ENCODE results near the gene LIMCH1. TPM values are rescaled to one million over a fixed set of nuclear protein-coding genes. Genes with fewer than 3 reads are reported as not detected.

The LIMCH1 gene
- polyA plus RNA-seq, 1 of the 3 experiments (the other 2 are of a cell fraction) = 1.2 TPM

DNA sequence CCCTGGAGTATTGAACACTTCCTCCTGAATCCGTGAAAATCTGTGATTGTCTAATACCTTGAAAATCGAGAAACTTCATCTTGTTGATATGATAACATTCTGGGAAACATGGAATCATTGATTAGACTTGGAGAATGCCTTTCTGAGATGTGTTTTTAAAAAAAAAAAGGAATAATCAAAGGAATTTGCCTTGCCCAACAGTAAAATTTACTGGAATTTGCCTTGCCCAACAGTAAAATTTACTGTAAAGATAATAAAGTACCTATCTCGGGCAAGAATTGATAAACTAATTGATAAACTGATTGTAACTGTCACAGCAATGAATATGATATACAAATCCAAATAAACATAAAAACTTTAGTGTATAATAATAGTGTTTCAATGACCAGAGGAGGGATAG lies 165.8 kb downstream of the LIMCH1 start:
- 28% methylated on average over 3 of the region's 3 CpGs for WGBS (ENCODE audit: low lambda C conversion rate)
- CTCF ChIA-PET = interaction anchor here (0.9 kb wide), 1 partner anchor 36 kb away, joined by 3 read pairs; no protein-coding TSS in a partner anchor

More for the DNA sequence above, 165.8 kb downstream of the LIMCH1 start:
- no peak overlapping the region for H3K4me2 ChIP-seq
- POLR2A ChIA-PET = no interaction called here
- H3K27ac ChIP-seq (ENCODE audit: low read depth in 2 of 2, low read length in 1 of 2) = no peak overlapping the region
- no peaks in the 10 kb centered on the region for H4K20me1 ChIP-seq (ENCODE audit: insufficient read depth)
- no peaks in the 10 kb centered on the region for H3K79me2 ChIP-seq (ENCODE audit: insufficient read depth)
- H3K4me3 ChIP-seq (ENCODE audit: low read depth in 2 of 2, low read length in 1 of 2) = no peak overlapping the region
- H2AFZ ChIP-seq (ENCODE audit: low read depth) = no peak overlapping the region
- no peaks in the 10 kb centered on the region for H3K36me3 ChIP-seq (replicated peaks in 1 of 2; ENCODE audit: control insufficient read depth in 1 of 2, insufficient read depth in 2 of 2, low read length in 1 of 2)
- no peak overlapping the region for H3K9ac ChIP-seq
- DNase-seq = no peak
- no peaks in the 10 kb centered on the region for H3K9me2 ChIP-seq
- H3K4me1 ChIP-seq (ENCODE audit: control insufficient read depth in 1 of 2, insufficient read depth in 2 of 2, low read depth in 1 of 2, low read length in 1 of 2) = peaks cover 0 to 4% of the 10 kb centered on the region in 2 experiments; a peak in 1 of 4 replicates
- no peaks in the 10 kb centered on the region for H3F3A ChIP-seq (replicated peaks; ENCODE audit: insufficient read depth)
- no peaks in the 10 kb centered on the region for H3K9me3 ChIP-seq
- TF ChIP-seq EZH2phosphoT487 (IDR thresholded peaks at IDR 0.05; ENCODE audit: borderline replicate concordance, low read depth) (no peak), CHD2 (IDR thresholded peaks at IDR 0.05; ENCODE audit: low read length, partially characterized antibody) (no peak), NFIC (IDR thresholded peaks at IDR 0.05; ENCODE audit: borderline replicate concordance) (no peak), NRF1 (IDR thresholded peaks at IDR 0.05; ENCODE audit: low read depth, low read length) (no peak), SMC3 (IDR thresholded peaks at IDR 0.05; ENCODE audit: low read depth, low read length) (no peak), TCF12 (IDR thresholded peaks at IDR 0.05) (no peak), TAF1 (IDR thresholded peaks at IDR 0.05; ENCODE audit: borderline replicate concordance, low read depth, low read length) (no peak), EP300 (IDR thresholded peaks at IDR 0.05; ENCODE audit: borderline replicate concordance in 1 of 2, low read depth in 1 of 2, low read length in 1 of 2) (no peak), RCOR1 (IDR thresholded peaks at IDR 0.05; ENCODE audit: low read length) (no peak), JUND (IDR thresholded peaks at IDR 0.05) (no peak), YY1 (IDR thresholded peaks at IDR 0.05; ENCODE audit: low read depth) (no peak), MEF2A (IDR thresholded peaks at IDR 0.05; ENCODE audit: borderline replicate concordance, low read depth) (no peak)
- TF ChIP-seq, protein P1, sequence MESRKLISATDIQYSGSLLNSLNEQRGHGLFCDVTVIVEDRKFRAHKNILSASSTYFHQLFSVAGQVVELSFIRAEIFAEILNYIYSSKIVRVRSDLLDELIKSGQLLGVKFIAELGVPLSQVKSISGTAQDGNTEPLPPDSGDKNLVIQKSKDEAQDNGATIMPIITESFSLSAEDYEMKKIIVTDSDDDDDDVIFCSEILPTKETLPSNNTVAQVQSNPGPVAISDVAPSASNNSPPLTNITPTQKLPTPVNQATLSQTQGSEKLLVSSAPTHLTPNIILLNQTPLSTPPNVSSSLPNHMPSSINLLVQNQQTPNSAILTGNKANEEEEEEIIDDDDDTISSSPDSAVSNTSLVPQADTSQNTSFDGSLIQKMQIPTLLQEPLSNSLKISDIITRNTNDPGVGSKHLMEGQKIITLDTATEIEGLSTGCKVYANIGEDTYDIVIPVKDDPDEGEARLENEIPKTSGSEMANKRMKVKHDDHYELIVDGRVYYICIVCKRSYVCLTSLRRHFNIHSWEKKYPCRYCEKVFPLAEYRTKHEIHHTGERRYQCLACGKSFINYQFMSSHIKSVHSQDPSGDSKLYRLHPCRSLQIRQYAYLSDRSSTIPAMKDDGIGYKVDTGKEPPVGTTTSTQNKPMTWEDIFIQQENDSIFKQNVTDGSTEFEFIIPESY (IDR thresholded peaks at IDR 0.05; ENCODE audit: borderline replicate concordance, low read depth) = no peak
- TF ChIP-seq, protein P2, sequence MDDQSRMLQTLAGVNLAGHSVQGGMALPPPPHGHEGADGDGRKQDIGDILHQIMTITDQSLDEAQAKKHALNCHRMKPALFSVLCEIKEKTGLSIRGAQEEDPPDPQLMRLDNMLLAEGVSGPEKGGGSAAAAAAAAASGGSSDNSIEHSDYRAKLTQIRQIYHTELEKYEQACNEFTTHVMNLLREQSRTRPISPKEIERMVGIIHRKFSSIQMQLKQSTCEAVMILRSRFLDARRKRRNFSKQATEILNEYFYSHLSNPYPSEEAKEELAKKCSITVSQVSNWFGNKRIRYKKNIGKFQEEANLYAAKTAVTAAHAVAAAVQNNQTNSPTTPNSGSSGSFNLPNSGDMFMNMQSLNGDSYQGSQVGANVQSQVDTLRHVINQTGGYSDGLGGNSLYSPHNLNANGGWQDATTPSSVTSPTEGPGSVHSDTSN (IDR thresholded peaks at IDR 0.05) = no peak
- TF ChIP-seq, protein P3, sequence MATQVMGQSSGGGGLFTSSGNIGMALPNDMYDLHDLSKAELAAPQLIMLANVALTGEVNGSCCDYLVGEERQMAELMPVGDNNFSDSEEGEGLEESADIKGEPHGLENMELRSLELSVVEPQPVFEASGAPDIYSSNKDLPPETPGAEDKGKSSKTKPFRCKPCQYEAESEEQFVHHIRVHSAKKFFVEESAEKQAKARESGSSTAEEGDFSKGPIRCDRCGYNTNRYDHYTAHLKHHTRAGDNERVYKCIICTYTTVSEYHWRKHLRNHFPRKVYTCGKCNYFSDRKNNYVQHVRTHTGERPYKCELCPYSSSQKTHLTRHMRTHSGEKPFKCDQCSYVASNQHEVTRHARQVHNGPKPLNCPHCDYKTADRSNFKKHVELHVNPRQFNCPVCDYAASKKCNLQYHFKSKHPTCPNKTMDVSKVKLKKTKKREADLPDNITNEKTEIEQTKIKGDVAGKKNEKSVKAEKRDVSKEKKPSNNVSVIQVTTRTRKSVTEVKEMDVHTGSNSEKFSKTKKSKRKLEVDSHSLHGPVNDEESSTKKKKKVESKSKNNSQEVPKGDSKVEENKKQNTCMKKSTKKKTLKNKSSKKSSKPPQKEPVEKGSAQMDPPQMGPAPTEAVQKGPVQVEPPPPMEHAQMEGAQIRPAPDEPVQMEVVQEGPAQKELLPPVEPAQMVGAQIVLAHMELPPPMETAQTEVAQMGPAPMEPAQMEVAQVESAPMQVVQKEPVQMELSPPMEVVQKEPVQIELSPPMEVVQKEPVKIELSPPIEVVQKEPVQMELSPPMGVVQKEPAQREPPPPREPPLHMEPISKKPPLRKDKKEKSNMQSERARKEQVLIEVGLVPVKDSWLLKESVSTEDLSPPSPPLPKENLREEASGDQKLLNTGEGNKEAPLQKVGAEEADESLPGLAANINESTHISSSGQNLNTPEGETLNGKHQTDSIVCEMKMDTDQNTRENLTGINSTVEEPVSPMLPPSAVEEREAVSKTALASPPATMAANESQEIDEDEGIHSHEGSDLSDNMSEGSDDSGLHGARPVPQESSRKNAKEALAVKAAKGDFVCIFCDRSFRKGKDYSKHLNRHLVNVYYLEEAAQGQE (IDR thresholded peaks at IDR 0.05; ENCODE audit: low read depth, low read length) = no peak
- TF ChIP-seq, protein P4, sequence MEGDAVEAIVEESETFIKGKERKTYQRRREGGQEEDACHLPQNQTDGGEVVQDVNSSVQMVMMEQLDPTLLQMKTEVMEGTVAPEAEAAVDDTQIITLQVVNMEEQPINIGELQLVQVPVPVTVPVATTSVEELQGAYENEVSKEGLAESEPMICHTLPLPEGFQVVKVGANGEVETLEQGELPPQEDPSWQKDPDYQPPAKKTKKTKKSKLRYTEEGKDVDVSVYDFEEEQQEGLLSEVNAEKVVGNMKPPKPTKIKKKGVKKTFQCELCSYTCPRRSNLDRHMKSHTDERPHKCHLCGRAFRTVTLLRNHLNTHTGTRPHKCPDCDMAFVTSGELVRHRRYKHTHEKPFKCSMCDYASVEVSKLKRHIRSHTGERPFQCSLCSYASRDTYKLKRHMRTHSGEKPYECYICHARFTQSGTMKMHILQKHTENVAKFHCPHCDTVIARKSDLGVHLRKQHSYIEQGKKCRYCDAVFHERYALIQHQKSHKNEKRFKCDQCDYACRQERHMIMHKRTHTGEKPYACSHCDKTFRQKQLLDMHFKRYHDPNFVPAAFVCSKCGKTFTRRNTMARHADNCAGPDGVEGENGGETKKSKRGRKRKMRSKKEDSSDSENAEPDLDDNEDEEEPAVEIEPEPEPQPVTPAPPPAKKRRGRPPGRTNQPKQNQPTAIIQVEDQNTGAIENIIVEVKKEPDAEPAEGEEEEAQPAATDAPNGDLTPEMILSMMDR (IDR thresholded peaks at IDR 0.05) = no peak
- peaks cover 5% of the 10 kb centered on the region; the same call in 1 of the 2 replicates for H3K27me3 ChIP-seq (ENCODE audit: insufficient read depth)
